K562 (cell line): ENCODE results near the gene TMC4. TPM values are rescaled to one million over a fixed set of nuclear protein-coding genes. Genes with fewer than 3 reads are reported as not detected.

Experiments used
- ARID1B ChIP-seq: fragments of 450-650 bp; IDR thresholded peaks from 2 replicates; pipeline ENCODE4 v1.6.1; 2016; ENCODE audit warnings: antibody characterized with exemption, mild to moderate bottlenecking, inconsistent platforms
- CHD1 ChIP-seq: fragments of 200-600 bp; sonication (generic); IDR thresholded peaks from one replicate; pipeline ENCODE4 v1.6.1; 2012; ENCODE audit warnings: mild to moderate bottlenecking, moderate library complexity, low read length, inconsistent platforms
- EZH2 ChIP-seq: IDR thresholded peaks from 2 replicates; pipeline ENCODE4 v1.6.1; 2012; ENCODE audit warnings: low read depth, mild to moderate bottlenecking, inconsistent platforms, low read length, borderline replicate concordance
- FOXA1 ChIP-seq: fragments of 450-650 bp; IDR thresholded peaks from 2 replicates; pipeline ENCODE4 v1.6.1; 2016; ENCODE audit warnings: mild to moderate bottlenecking, borderline replicate concordance
- FUS ChIP-seq: fragments of 200-400 bp; formaldehyde crosslinking; optimal IDR thresholded peaks from 2 replicates; pipeline ENCODE3; 2017; ENCODE audit warnings: low read depth, low read length
- HMGXB4 ChIP-seq: sonication (generic); formaldehyde crosslinking; IDR thresholded peaks from 2 replicates; pipeline ENCODE4 v1.8.1; 2023; ENCODE audit warnings: mild to moderate bottlenecking, missing genetic modification reagents
- JUNB ChIP-seq: fragments of 450-650 bp; formaldehyde crosslinking; conservative IDR thresholded peaks from 2 replicates; pipeline ENCODE4 v1.4.0; 2020; ENCODE audit warnings: mild to moderate bottlenecking
- KAT2B ChIP-seq: IDR thresholded peaks from one replicate; pipeline ENCODE4 v1.6.1; 2012; ENCODE audit warnings: low read depth, mild to moderate bottlenecking, control low read depth, inconsistent platforms, low read length, moderate library complexity
- KLF1 ChIP-seq: fragments of 450-650 bp; IDR thresholded peaks from 2 replicates; pipeline ENCODE4 v1.6.1; 2016; ENCODE audit warnings: missing genetic modification characterization, missing compliant biosample characterization
- PHF21A ChIP-seq: fragments of 450-650 bp; IDR thresholded peaks from 2 replicates; pipeline ENCODE4 v1.6.1; 2017; ENCODE audit warnings: low read depth, borderline replicate concordance
- POLR2B ChIP-seq: fragments of 450-650 bp; IDR thresholded peaks from 2 replicates; pipeline ENCODE4 v1.6.1; 2018; ENCODE audit warnings: low read depth; ENCODE audit not compliant: partially characterized antibody
- RHOXF2B ChIP-seq: fragments of 250-450 bp; sonication (Bioruptor Pico); conservative IDR thresholded peaks from 2 replicates; pipeline ENCODE4 v1.5.1; 2021
- TARDBP ChIP-seq: fragments of 450-650 bp; IDR thresholded peaks from 2 replicates; pipeline ENCODE4 v1.6.1; 2016
- TCFL5 ChIP-seq: fragments of 250-450 bp; sonication (Bioruptor Pico); conservative IDR thresholded peaks from 2 replicates; pipeline ENCODE4 v1.6.1; 2021; ENCODE audit warnings: mild to moderate bottlenecking, moderate library complexity, matching md5 sums
- ZFX ChIP-seq: sonication (generic); formaldehyde crosslinking; IDR thresholded peaks from 2 replicates; pipeline ENCODE4 v1.8.0; 2022; ENCODE audit warnings: mild to moderate bottlenecking, missing genetic modification reagents, moderate library complexity
- ZNF146 ChIP-seq: IDR thresholded peaks from one replicate; pipeline ENCODE4 v1.6.1; 2018; ENCODE audit warnings: missing compliant biosample characterization; ENCODE audit not compliant: unreplicated experiment
- ZNF384 ChIP-seq: IDR thresholded peaks from 2 replicates; pipeline ENCODE4 v1.6.1; 2012; ENCODE audit warnings: low read depth, low read length, improper control_type of control experiment
- ZNF445 ChIP-seq: fragments of 250-450 bp; sonication (Bioruptor Pico); IDR thresholded peaks from 2 replicates; pipeline ENCODE4 v1.4.0; 2020; ENCODE audit warnings: low read depth, mild to moderate bottlenecking, moderate library complexity
- ZZZ3 ChIP-seq: fragments of 450-650 bp; IDR thresholded peaks from 2 replicates; pipeline ENCODE4 v1.6.1; 2016; ENCODE audit warnings: antibody characterized with exemption, mild to moderate bottlenecking, moderate library complexity
- polyA plus RNA-seq, 8 experiments: library from polyadenylated mRNA; depleted of rRNA in 4 of 8; stranded (reverse) in 5 of 8; unstranded in 3 of 8; fragments of >200 nt; fragmentation: Nextera tagmentation in 2 of 8; fragmentation: Illumina TruSeq in 1 of 8; extraction: Ambion mirVana in 2 of 8; extraction: Trizol in 1 of 8; gene quantifications; 2 replicates each; pipeline versions ENCODE4 v1.2.1 to v1.2.3, GENCODE V29; 2011 to 2014; ENCODE audit warnings: inconsistent platforms in 1 of 8, missing spikeins in 1 of 8
- total RNA-seq, 7 experiments: library from RNA; depleted of rRNA in 6 of 7; stranded (reverse); fragments of >200 nt in 6 of 7; fragmentation: Illumina TruSeq in 2 of 7; extraction: Trizol in 2 of 7; gene quantifications; 2 replicates each; pipeline versions ENCODE4 v1.2.1 to v1.2.3, GENCODE V29; 2011 to 2021; ENCODE audit warnings: low replicate concordance in 1 of 7
- TF ChIP-seq, protein P1 (sequence below): fragments of 450-650 bp; formaldehyde crosslinking; IDR thresholded peaks from 2 replicates; pipeline ENCODE4 v1.4.0; 2020; ENCODE audit warnings: mild to moderate bottlenecking, moderate library complexity
- TF ChIP-seq, protein P2 (sequence below): fragments of 200-400 bp; formaldehyde crosslinking; IDR thresholded peaks from 2 replicates; pipeline ENCODE4 v1.6.1; 2017; ENCODE audit warnings: mild to moderate bottlenecking, low read depth, low read length, moderate library complexity
- TF ChIP-seq, protein P3 (sequence below): fragments of 250-450 bp; sonication (Bioruptor Pico); IDR thresholded peaks from 2 replicates; pipeline ENCODE4 v1.4.0; 2020; ENCODE audit warnings: mild to moderate bottlenecking, moderate library complexity, borderline replicate concordance

Gene TMC4
- total and polyA plus RNA-seq, 9 of the 15 experiments (the other 6 are each of a cell fraction or from before 2014, with no cell fraction given) = 0.12 to 0.79 (median 0.36) TPM; not detected in 2

DNA sequence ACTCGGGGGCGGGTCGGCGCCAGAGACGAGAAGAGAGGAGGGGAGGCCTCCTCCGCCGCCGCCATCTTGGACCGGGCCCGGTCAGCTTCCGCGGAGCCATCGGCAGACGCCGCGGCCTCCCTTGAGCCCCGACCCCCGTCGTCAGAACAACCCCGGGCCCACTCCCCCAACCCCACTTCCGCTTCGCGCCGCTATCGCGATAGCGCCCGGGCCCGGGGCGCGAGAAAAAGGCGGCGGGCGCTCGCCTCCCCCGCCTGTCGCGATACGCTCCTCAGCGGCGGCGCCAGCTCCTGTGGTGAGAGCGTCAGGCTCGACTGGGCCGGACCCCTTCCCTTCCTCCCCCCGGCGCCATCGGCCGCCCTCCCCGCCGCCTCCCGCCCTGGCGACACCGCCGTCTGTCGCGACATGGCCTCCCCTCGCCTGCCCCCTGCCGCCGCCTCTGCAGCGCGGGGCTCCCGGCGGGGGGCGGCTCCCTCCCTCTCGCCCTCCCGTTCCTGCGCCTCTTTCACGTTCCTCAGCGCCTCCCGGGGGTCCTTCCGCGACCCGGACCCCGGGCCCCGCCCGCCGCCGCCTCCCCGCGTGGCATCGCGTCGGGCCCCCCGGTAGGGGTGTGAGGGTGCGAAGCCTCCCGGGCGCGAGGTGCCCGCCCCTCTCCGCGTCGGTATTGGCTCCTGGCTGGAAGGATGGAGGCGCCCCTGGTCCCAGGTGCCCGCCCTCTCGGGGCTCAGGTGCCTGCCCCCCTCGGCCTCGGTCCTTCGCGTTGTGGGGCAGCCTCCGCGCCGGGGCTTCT, 35.1 kb downstream of the TMC4 start, which contains the start of gene CNOT3 (continued):
- TF ChIP-seq, protein P1, sequence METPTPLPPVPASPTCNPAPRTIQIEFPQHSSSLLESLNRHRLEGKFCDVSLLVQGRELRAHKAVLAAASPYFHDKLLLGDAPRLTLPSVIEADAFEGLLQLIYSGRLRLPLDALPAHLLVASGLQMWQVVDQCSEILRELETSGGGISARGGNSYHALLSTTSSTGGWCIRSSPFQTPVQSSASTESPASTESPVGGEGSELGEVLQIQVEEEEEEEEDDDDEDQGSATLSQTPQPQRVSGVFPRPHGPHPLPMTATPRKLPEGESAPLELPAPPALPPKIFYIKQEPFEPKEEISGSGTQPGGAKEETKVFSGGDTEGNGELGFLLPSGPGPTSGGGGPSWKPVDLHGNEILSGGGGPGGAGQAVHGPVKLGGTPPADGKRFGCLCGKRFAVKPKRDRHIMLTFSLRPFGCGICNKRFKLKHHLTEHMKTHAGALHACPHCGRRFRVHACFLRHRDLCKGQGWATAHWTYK (CRISPR knock-in tag) = no peak
- TF ChIP-seq PHF21A = no peak
- no peak for TF ChIP-seq KLF1 (tag)
- no peak for TF ChIP-seq ARID1B
- no peak for TF ChIP-seq FUS
- peak; percentile 91 for TF ChIP-seq ZFX (CRISPR knock-in tag)
- no peak for TF ChIP-seq KAT2B
- TF ChIP-seq ZNF445 = no peak
- TF ChIP-seq, protein P2, sequence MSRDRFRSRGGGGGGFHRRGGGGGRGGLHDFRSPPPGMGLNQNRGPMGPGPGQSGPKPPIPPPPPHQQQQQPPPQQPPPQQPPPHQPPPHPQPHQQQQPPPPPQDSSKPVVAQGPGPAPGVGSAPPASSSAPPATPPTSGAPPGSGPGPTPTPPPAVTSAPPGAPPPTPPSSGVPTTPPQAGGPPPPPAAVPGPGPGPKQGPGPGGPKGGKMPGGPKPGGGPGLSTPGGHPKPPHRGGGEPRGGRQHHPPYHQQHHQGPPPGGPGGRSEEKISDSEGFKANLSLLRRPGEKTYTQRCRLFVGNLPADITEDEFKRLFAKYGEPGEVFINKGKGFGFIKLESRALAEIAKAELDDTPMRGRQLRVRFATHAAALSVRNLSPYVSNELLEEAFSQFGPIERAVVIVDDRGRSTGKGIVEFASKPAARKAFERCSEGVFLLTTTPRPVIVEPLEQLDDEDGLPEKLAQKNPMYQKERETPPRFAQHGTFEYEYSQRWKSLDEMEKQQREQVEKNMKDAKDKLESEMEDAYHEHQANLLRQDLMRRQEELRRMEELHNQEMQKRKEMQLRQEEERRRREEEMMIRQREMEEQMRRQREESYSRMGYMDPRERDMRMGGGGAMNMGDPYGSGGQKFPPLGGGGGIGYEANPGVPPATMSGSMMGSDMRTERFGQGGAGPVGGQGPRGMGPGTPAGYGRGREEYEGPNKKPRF = no peak
- TF ChIP-seq ZNF384 = no peak
- TF ChIP-seq POLR2B = peak; percentile 76
- no peak for TF ChIP-seq EZH2
- TF ChIP-seq CHD1 = peak; percentile 94
- no peak for TF ChIP-seq TARDBP
- TF ChIP-seq, protein P3, sequence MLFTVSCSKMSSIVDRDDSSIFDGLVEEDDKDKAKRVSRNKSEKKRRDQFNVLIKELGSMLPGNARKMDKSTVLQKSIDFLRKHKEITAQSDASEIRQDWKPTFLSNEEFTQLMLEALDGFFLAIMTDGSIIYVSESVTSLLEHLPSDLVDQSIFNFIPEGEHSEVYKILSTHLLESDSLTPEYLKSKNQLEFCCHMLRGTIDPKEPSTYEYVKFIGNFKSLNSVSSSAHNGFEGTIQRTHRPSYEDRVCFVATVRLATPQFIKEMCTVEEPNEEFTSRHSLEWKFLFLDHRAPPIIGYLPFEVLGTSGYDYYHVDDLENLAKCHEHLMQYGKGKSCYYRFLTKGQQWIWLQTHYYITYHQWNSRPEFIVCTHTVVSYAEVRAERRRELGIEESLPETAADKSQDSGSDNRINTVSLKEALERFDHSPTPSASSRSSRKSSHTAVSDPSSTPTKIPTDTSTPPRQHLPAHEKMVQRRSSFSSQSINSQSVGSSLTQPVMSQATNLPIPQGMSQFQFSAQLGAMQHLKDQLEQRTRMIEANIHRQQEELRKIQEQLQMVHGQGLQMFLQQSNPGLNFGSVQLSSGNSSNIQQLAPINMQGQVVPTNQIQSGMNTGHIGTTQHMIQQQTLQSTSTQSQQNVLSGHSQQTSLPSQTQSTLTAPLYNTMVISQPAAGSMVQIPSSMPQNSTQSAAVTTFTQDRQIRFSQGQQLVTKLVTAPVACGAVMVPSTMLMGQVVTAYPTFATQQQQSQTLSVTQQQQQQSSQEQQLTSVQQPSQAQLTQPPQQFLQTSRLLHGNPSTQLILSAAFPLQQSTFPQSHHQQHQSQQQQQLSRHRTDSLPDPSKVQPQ (CRISPR knock-in tag) = no peak
- TF ChIP-seq JUNB (CRISPR knock-in tag) = no peak
- no peak for TF ChIP-seq ZNF146 (CRISPR knock-in tag)
- no peak for TF ChIP-seq TCFL5 (CRISPR knock-in tag)
- no peak for TF ChIP-seq FOXA1
- no peak for TF ChIP-seq ZZZ3
- TF ChIP-seq HMGXB4 = no peak
- no peak for TF ChIP-seq RHOXF2B
